Activated gamma-delta T cell (primary cell): ENCODE measurements around the gene ACAD9.
"Not testable (repeated sequence)": the region's sequence is repeated elsewhere in the genome, so short reads cannot be mapped to it uniquely, and the experiment has no call there.

Source experiments
- DNase-seq: peaks from one replicate; lab custom pipeline; 2025; lab: John Stamatoyannopoulos, UW

Gene ACAD9

GRCh38 chr3:128895843-128896697 is 16.6 kb downstream of the ACAD9 start:
- DNase-seq: no peak

- no peak for DNase-seq
These were observed 23.0 kb downstream of the ACAD9 start for GRCh38 chr3:128902426-128902825.

- DNase-seq: no peak
These were observed 24.1 kb downstream of the ACAD9 start for GRCh38 chr3:128903501-128903900.

GRCh38 chr3:128906031-128906803 is 26.8 kb downstream of the ACAD9 start:
- no peak for DNase-seq

GRCh38 chr3:128906804-128907525 is 27.5 kb downstream of the ACAD9 start:
- no peak for DNase-seq

GRCh38 chr3:128907706-128908445 is 28.5 kb downstream of the ACAD9 start:
- DNase-seq: no peak

- no peak for DNase-seq
These were observed 29.5 kb downstream of the ACAD9 start for GRCh38 chr3:128908951-128909350.

- no peak for DNase-seq
These were observed 30.6 kb downstream of the ACAD9 start for GRCh38 chr3:128910006-128910405.

GRCh38 chr3:128911911-128912310 is 32.5 kb downstream of the ACAD9 start:
- no peak for DNase-seq

- no peak for DNase-seq
These were observed 35.7 kb downstream of the ACAD9 start for GRCh38 chr3:128914966-128915645.

GRCh38 chr3:128917291-128917690 is 37.9 kb downstream of the ACAD9 start:
- no peak for DNase-seq

- no peak for DNase-seq
These were observed 40.6 kb downstream of the ACAD9 start for GRCh38 chr3:128919988-128920387.

- DNase-seq: no peak
These were observed 43.5 kb downstream of the ACAD9 start for GRCh38 chr3:128922804-128923459.

- DNase-seq: no peak
These were observed 44.2 kb downstream of the ACAD9 start for GRCh38 chr3:128923576-128923975.

- DNase-seq: not testable (repeated sequence)
These were observed 44.6 kb downstream of the ACAD9 start for GRCh38 chr3:128923986-128924385.

- DNase-seq: no peak
These were observed 49.9 kb downstream of the ACAD9 start for GRCh38 chr3:128929364-128929763.

GRCh38 chr3:128931046-128931445 is 51.6 kb downstream of the ACAD9 start:
- DNase-seq: no peak

- DNase-seq: no peak
These were observed 53.2 kb downstream of the ACAD9 start for GRCh38 chr3:128932516-128933212.

GRCh38 chr3:128933213-128933921 is 53.9 kb downstream of the ACAD9 start:
- no peak for DNase-seq
